MCF 10A (cell line): ENCODE measurements around the gene NFATC1. TPM values are rescaled to one million over a fixed set of nuclear protein-coding genes. Genes with fewer than 3 reads are reported as not detected.

ENCODE experiments used
- BruUV-seq: library from RNA; stranded (reverse); fragments of 400-500 nt; replicated peaks from 2 replicates; lab custom pipeline; 2021; lab: Mats Ljungman, UMichigan
- CTCF ChIA-PET: fragments of 300-600 bp; sonication (Branson Sonifier 250); formaldehyde crosslinking; extraction: SDS; loops from one replicate; lab custom pipeline; 2021; ENCODE audit warnings: antibody characterized with exemption, inconsistent platforms; lab: Yijun Ruan, JAX
- POLR2A ChIA-PET: fragments of 300-600, 350-650 bp; sonication (Branson Sonifier 250); formaldehyde crosslinking; extraction: SDS; loops from one replicate; lab custom pipeline; 2020; ENCODE audit warnings: antibody characterized with exemption, inconsistent platforms; lab: Yijun Ruan, JAX
- DNase-seq: peaks from one replicate; pipeline ENCODE4 v3.0.0-alpha.2; 2018; ENCODE audit not compliant: unreplicated experiment
- H3K27ac Mint-ChIP-seq: one replicate; pipeline ENCODE4 v1.8.0; 2022; ENCODE audit warnings: mild to moderate bottlenecking, low read depth, mixed read lengths; ENCODE audit not compliant: unreplicated experiment
- H3K27me3 Mint-ChIP-seq: one replicate; pipeline ENCODE4 v1.8.0; 2022; ENCODE audit warnings: mixed read lengths; ENCODE audit not compliant: insufficient read depth, unreplicated experiment
- H3K36me3 Mint-ChIP-seq: one replicate; pipeline ENCODE4 v1.8.0; 2022; ENCODE audit warnings: mild to moderate bottlenecking, moderate library complexity, mixed read lengths; ENCODE audit not compliant: insufficient read depth, unreplicated experiment
- H3K4me1 Mint-ChIP-seq: one replicate; pipeline ENCODE4 v1.8.0; 2022; ENCODE audit warnings: mixed read lengths; ENCODE audit not compliant: insufficient read depth, unreplicated experiment
- H3K4me3 Mint-ChIP-seq: one replicate; pipeline ENCODE4 v1.8.0; 2022; ENCODE audit warnings: mild to moderate bottlenecking, moderate library complexity, mixed read lengths; ENCODE audit not compliant: unreplicated experiment
- H3K9me3 Mint-ChIP-seq: one replicate; pipeline ENCODE4 v1.8.0; 2022; ENCODE audit warnings: mixed read lengths; ENCODE audit not compliant: unreplicated experiment
- CTCF ChIP-seq: fragments of 200-600 bp; IDR thresholded peaks from one replicate; pipeline ENCODE4 v1.8.0; 2022; ENCODE audit warnings: antibody characterized with exemption, mild to moderate bottlenecking; ENCODE audit not compliant: unreplicated experiment
- intact Hi-C: fragments of 100-400 bp; cut with micrococcal nuclease; formaldehyde crosslinking; loops from 2 replicates; pipeline ENCODE4 v1.14.1; 2022
- total RNA-seq: library from RNA; stranded (reverse); gene quantifications from 2 replicates; pipeline ENCODE4 v1.2.3, GENCODE V29; 2022

Gene NFATC1
- total RNA-seq, 1 experiment from 2014 or later: 2.0 TPM

DNA sequence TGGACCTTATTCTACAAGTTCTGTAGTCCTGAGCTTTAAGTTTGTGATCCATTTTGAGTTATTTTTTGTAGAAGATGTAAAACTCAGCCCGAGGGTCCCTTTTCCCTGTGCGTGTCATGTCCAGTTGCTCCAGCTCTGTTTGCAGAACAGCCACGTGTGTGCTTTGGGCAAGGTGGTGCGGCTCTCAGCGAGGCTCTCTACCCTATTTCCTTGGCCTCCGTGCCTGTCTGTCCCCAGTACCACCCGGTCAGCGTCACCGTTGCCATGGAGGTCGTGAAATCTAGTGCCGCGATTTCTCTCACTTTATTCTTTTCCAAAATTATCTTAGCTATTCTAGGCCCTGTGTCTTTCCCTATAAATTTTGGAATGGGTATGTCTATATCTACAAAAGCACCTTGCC is 142.9 kb downstream of the NFATC1 start:
- POLR2A ChIA-PET: no interaction called here
- Mint-ChIP-seq H3K9me3 (peaks cover 49% of the 10 kb centered on the region), H3K27ac (no peak overlapping the region), H3K4me1 (no peaks in the 10 kb centered on the region), H3K36me3 (no peaks in the 10 kb centered on the region), H3K4me3 (no peak overlapping the region), H3K27me3 (no peaks in the 10 kb centered on the region)
- no TSS peak for BruUV-seq
- intact Hi-C loops: no loop called here
- CTCF ChIA-PET: interaction anchor here (0.6 to 3.3 kb wide), 3 partner anchors 9 to 159 kb away, joined by 3 to 15 read pairs (median 4); no protein-coding TSS in a partner anchor
- TF ChIP-seq CTCF: no peak
- no peak for DNase-seq

DNA sequence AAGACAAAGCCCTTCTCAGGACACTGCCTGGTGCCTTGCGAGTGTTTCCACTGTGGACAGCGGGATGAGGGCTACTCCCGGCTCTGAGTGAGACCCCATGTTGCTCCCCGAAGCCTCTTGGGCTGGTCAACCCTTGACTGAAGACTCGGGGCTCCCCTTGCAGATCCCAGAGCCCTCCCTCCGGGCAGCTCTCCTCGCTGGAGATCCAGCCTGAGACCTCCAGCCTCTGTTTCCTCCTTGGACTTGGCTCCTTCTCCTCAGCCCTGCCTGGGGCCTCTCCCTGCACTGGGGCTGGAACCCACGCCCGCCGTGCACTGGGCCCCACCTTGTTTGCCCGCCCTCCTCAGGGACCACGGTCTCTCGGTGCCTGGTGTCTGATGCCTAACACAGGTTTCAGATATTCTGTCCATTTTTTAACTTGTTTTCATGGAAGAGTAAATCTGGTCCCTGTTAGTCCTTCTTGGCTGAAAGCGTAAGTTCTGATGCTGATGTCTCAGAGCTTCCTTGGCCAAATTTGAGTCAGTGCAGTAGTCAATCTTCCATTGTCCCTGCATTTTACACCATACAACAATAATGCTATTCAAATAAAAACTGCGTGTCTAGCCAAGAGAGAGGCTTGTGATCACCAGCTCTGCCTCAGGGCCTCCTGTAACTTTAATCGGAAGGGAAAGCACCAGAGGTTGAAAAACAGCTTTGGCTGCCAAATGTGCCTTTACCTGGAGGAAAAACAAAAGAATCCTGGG is 144.6 kb downstream of the NFATC1 start:
- DNase-seq: no peak
- POLR2A ChIA-PET: no interaction called here
- Mint-ChIP-seq H3K9me3 (peaks cover 46% of the 10 kb centered on the region), H3K27ac (no peak overlapping the region), H3K4me3 (no peak overlapping the region), H3K36me3 (no peaks in the 10 kb centered on the region), H3K4me1 (no peaks in the 10 kb centered on the region), H3K27me3 (no peaks in the 10 kb centered on the region)
- intact Hi-C loops: no loop called here
- CTCF ChIA-PET: interaction anchor here (3.3 kb wide), 1 partner anchor 11 kb away, joined by 15 read pairs; no protein-coding TSS in a partner anchor
- BruUV-seq: no TSS peak
- TF ChIP-seq CTCF: no peak

DNA sequence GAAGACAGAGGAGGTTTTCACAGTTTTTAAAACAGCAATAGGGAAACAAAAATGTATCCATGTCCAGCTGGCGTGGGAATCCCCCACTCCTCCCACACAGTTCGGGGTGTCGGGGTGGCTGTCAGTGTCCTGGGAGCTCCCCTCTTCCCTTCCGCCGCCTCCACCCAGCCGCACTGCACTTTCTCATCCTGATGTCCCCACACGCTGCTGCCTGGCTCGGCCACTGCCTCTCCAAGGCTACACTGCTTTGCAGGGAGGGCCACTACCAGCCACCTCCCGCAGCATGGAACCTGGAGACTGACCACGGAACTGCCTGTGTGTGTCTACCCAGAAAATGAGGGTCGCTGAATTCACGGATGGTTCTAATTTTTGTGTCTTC is 145.2 kb downstream of the NFATC1 start:
- H3K36me3 Mint-ChIP-seq: no peaks in the 10 kb centered on the region
- H3K27me3 Mint-ChIP-seq: no peaks in the 10 kb centered on the region
- BruUV-seq: no TSS peak
- ChIA-PET CTCF (interaction anchor here (3.3 kb wide), 1 partner anchor 11 kb away, joined by 15 read pairs; no protein-coding TSS in a partner anchor), POLR2A (no interaction called here)
- no peak overlapping the region for H3K27ac Mint-ChIP-seq
- no peaks in the 10 kb centered on the region for H3K4me1 Mint-ChIP-seq
- no peak overlapping the region for H3K4me3 Mint-ChIP-seq
- no peak for TF ChIP-seq CTCF
- no peak for DNase-seq
- peaks cover 40% of the 10 kb centered on the region for H3K9me3 Mint-ChIP-seq
- intact Hi-C loops: no loop called here

DNA sequence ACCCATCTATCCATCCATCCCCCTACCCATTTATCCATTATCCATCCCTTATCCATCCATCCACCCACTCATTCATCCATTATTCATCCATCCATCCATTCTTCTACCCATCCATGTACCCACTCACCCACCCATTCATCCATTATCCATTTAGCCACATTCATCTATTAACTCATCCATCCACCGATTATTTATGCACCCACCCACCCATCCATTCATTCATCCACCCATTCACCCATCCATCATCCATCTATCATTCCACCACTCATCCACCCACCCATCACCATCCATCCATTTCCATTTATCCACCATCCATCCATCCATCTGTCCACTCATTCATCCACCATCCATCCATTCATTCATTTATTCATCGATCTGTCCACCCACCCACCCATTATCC is 146.5 kb downstream of the NFATC1 start:
- no peaks in the 10 kb centered on the region for H3K36me3 Mint-ChIP-seq
- ChIA-PET CTCF (no interaction called here), POLR2A (no interaction called here)
- no peaks in the 10 kb centered on the region for H3K27me3 Mint-ChIP-seq
- H3K4me1 Mint-ChIP-seq: no peaks in the 10 kb centered on the region
- intact Hi-C loops: no loop called here
- no peak overlapping the region for H3K27ac Mint-ChIP-seq
- BruUV-seq: no TSS peak
- no peak for TF ChIP-seq CTCF
- no peak overlapping the region for H3K4me3 Mint-ChIP-seq
- H3K9me3 Mint-ChIP-seq: peaks cover 27% of the 10 kb centered on the region
- no peak for DNase-seq
